ENCODE data around the gene WDR38. TPM values are rescaled to one million over a fixed set of nuclear protein-coding genes. Genes with fewer than 3 reads are reported as not detected.

Gene WDR38
- total RNA-seq, 3 donors from 2014 or later, result 0.33 TPM; not detected in 2

GRCh38 chr9:124859803-124860581 is 6.7 kb downstream of the WDR38 start:
- TF ChIP-seq POLR2A (IDR thresholded peaks at IDR 0.05) (no peak), CTCF (IDR thresholded peaks at IDR 0.05) (no peak)
- peaks cover 4% of the 10 kb centered on the region for H3K36me3 ChIP-seq
- no peaks in the 10 kb centered on the region for H3K9me3 ChIP-seq
- intact Hi-C loops (cut with DNase I; ENCODE audit: low total_unique reads), result no loop called here
- H3K27ac ChIP-seq, result no peak overlapping the region
- H3K4me1 ChIP-seq, result peaks cover 4 to 8% of the 10 kb centered on the region in 2 donors
- H3K27me3 ChIP-seq, result no peaks in the 10 kb centered on the region
- no peak for DNase-seq (ENCODE audit: low spot score in 2 of 2)
- H3K4me3 ChIP-seq, result peak overlapping the region; percentile 5 to 96 (median 92)

GRCh38 chr9:124860582-124861341 is 7.5 kb downstream of the WDR38 start:
- no peak for DNase-seq (ENCODE audit: low spot score in 2 of 2)
- Histone ChIP-seq H3K27ac (peak overlapping the region; percentile 94 to 95), H3K4me3 (peak overlapping the region; percentile 75 to 96 (median 92)), H3K4me1 (peaks cover 4 to 8% of the 10 kb centered on the region in 2 donors), H3K9me3 (no peaks in the 10 kb centered on the region), H3K36me3 (peaks cover 4% of the 10 kb centered on the region), H3K27me3 (no peaks in the 10 kb centered on the region)
- no peak for TF ChIP-seq POLR2A (IDR thresholded peaks at IDR 0.05)
- no peak for TF ChIP-seq CTCF (IDR thresholded peaks at IDR 0.05)
- TF ChIP-seq POLR2AphosphoS5 (IDR thresholded peaks at IDR 0.05), result no peak
- intact Hi-C loops (cut with DNase I; ENCODE audit: low total_unique reads), result no loop called here

- peak within 1 kb of the TSS; percentile 94 to 95 for H3K27ac ChIP-seq
- intact Hi-C loops (cut with DNase I; ENCODE audit: low total_unique reads), result no loop called here
- no peaks in the 10 kb centered on the region for H3K27me3 ChIP-seq
- peak within 1 kb of the TSS; percentile 75 to 96 (median 92) for H3K4me3 ChIP-seq
- no peaks in the 10 kb centered on the region for H3K9me3 ChIP-seq
- peak; percentile 93 to 96 for DNase-seq (ENCODE audit: low spot score in 2 of 2)
- H3K36me3 ChIP-seq, result peaks cover 4% of the 10 kb centered on the region
- TF ChIP-seq POLR2AphosphoS5 (IDR thresholded peaks at IDR 0.05) (peak; percentile 69 to 94 (median 93)), POLR2A (IDR thresholded peaks at IDR 0.05) (peak; percentile 79), CTCF (IDR thresholded peaks at IDR 0.05) (peak in 1 of 3 donors; percentile 9)
- H3K4me1 ChIP-seq, result peaks cover 4 to 8% of the 10 kb centered on the region in 2 donors
These were observed 8.3 kb downstream of the WDR38 start, which contains the start of the genes ARPC5L and RPL35 for GRCh38 chr9:124861342-124862229. TSS of gene ARPC5L (plus strand) at chr9:124862130. CDS start at chr9:124869291, 7,161 bp downstream. TSS of gene RPL35 (minus strand) at chr9:124861957. CDS start at chr9:124861912, 45 bp downstream.

GRCh38 chr9:124863371-124863871 is 10.2 kb downstream of the WDR38 start:
- Histone ChIP-seq H3K27ac (peak overlapping the region in 1 of 2 donors; percentile 52), H3K36me3 (no peaks in the 10 kb centered on the region), H3K4me3 (no peak overlapping the region), H3K4me1 (peaks cover 4 to 8% of the 10 kb centered on the region in 2 donors), H3K9me3 (no peaks in the 10 kb centered on the region), H3K27me3 (no peaks in the 10 kb centered on the region)
- intact Hi-C loops (cut with DNase I; ENCODE audit: low total_unique reads), result no loop called here
- no peak for TF ChIP-seq CTCF (IDR thresholded peaks at IDR 0.05)
- no peak for TF ChIP-seq POLR2AphosphoS5 (IDR thresholded peaks at IDR 0.05)
- TF ChIP-seq POLR2A (IDR thresholded peaks at IDR 0.05), result no peak
- DNase-seq (ENCODE audit: low spot score in 2 of 2), result no peak

All from breast epithelium (tissue), 4 donors.